Stimulated activated CD4-positive, alpha-beta T cell treated with anti-CD3 and anti-CD28 coated beads, Interleukin-2, amount 100 ng/mL, for 4 hours (primary cell): ENCODE measurements around the gene TGFBR2.
A peak's percentile ranks its signal among the peaks of the same experiment; 100 is the strongest.

ENCODE experiments used
- DNase-seq: peaks from one replicate; pipeline ENCODE4 v3.0.0-alpha.2; 2020; ENCODE audit warnings: low read depth

Gene TGFBR2

GRCh38 chr3:30606301-30607031, at the start of gene TGFBR2:
Gene TGFBR2, plus strand, starts transcription at chr3:30606601. Its CDS starts 283 bp downstream, at chr3:30606884.
- peak; percentile 83 for DNase-seq

- no peak for DNase-seq
Observed at GRCh38 chr3:30557746-30558303, 48.6 kb upstream of the TGFBR2 start.

GRCh38 chr3:30563956-30564355, 42.4 kb upstream of the TGFBR2 start:
- no peak for DNase-seq

GRCh38 chr3:30567139-30567753, 39.2 kb upstream of the TGFBR2 start:
- no peak for DNase-seq

- DNase-seq = no peak
Observed at GRCh38 chr3:30576946-30577345, 29.5 kb upstream of the TGFBR2 start.

GRCh38 chr3:30577788-30578187, 28.6 kb upstream of the TGFBR2 start:
- no peak for DNase-seq

- DNase-seq = no peak
Observed at GRCh38 chr3:30578479-30578878, 27.9 kb upstream of the TGFBR2 start.

- DNase-seq = no peak
Observed at GRCh38 chr3:30578986-30579579, 27.3 kb upstream of the TGFBR2 start.

- no peak for DNase-seq
Observed at GRCh38 chr3:30581067-30581585, 25.3 kb upstream of the TGFBR2 start.

- no peak for DNase-seq
Observed at GRCh38 chr3:30581982-30582381, 24.4 kb upstream of the TGFBR2 start.

- DNase-seq = no peak
Observed at GRCh38 chr3:30583973-30584372, 22.4 kb upstream of the TGFBR2 start.

- no peak for DNase-seq
Observed at GRCh38 chr3:30585654-30586053, 20.7 kb upstream of the TGFBR2 start.

GRCh38 chr3:30586096-30586805, 20.1 kb upstream of the TGFBR2 start:
- DNase-seq = no peak

GRCh38 chr3:30586806-30587486, 19.5 kb upstream of the TGFBR2 start:
- DNase-seq = no peak

GRCh38 chr3:30587904-30588303, 18.5 kb upstream of the TGFBR2 start:
- no peak for DNase-seq

GRCh38 chr3:30596152-30596551, 10.2 kb upstream of the TGFBR2 start:
- DNase-seq = no peak

GRCh38 chr3:30597131-30597768, 9.2 kb upstream of the TGFBR2 start:
- no peak for DNase-seq

- DNase-seq = no peak
Observed at GRCh38 chr3:30597769-30598134, 8.6 kb upstream of the TGFBR2 start.

- no peak for DNase-seq
Observed at GRCh38 chr3:30598668-30599545, 7.5 kb upstream of the TGFBR2 start.

GRCh38 chr3:30600572-30600971, 5.8 kb upstream of the TGFBR2 start:
- DNase-seq = no peak
